ENCODE results near the gene TMEM186.
"Not testable (repeated sequence)": the region's sequence is repeated elsewhere in the genome, so short reads cannot be mapped to it uniquely, and the experiment has no call there.

Gene TMEM186

GRCh38 chr16:8798535-8799157, 1.2 kb upstream of the TMEM186 start:
- DNase-seq (no peak), ATAC-seq (no peak)
- no peaks in the 10 kb centered on the region for H3K9me3 Mint-ChIP-seq
- H3K4me3 Mint-ChIP-seq, result peak overlapping the region; percentile 94
- H3K27me3 Mint-ChIP-seq, result peaks cover 2% of the 10 kb centered on the region
- H3K36me3 Mint-ChIP-seq (ENCODE audit: low read depth), result peaks cover 44% of the 10 kb centered on the region
- peak overlapping the region; percentile 94 for H3K27ac Mint-ChIP-seq
- H3K4me1 Mint-ChIP-seq, result peaks cover 44% of the 10 kb centered on the region

- H3K4me1 Mint-ChIP-seq, result peaks cover 44% of the 10 kb centered on the region
- H3K9me3 Mint-ChIP-seq, result no peaks in the 10 kb centered on the region
Observed at GRCh38 chr16:8798174-8798527, 712 bp upstream of the TMEM186 start.

GRCh38 chr16:8796469-8797363, 723 bp downstream of the TMEM186 start:
- H3K36me3 Mint-ChIP-seq (ENCODE audit: low read depth), result peaks cover 28% of the 10 kb centered on the region
- DNase-seq, result no peak
- ATAC-seq, result no peak
- H3K4me1 Mint-ChIP-seq, result peaks cover 44% of the 10 kb centered on the region
- peak overlapping the region; percentile 94 for H3K4me3 Mint-ChIP-seq
- peak overlapping the region; percentile 94 for H3K27ac Mint-ChIP-seq
- no peaks in the 10 kb centered on the region for H3K9me3 Mint-ChIP-seq
- peaks cover 2% of the 10 kb centered on the region for H3K27me3 Mint-ChIP-seq

More at GRCh38 chr16:8798174-8798527, 712 bp upstream of the TMEM186 start:
- Mint-ChIP-seq H3K4me3 (peak overlapping the region; percentile 94), H3K36me3 (ENCODE audit: low read depth) (peaks cover 40% of the 10 kb centered on the region), H3K27ac (peak overlapping the region; percentile 94), H3K27me3 (peaks cover 2% of the 10 kb centered on the region)
- ATAC-seq (peak; percentile 42), DNase-seq (peak; percentile 27)

- no peak for ATAC-seq
Observed at GRCh38 chr16:8795818-8796217, 1.6 kb downstream of the TMEM186 start.

GRCh38 chr16:8795091-8795490, 2.3 kb downstream of the TMEM186 start:
- H3K4me1 Mint-ChIP-seq, result peaks cover 39% of the 10 kb centered on the region
- H3K9me3 Mint-ChIP-seq, result no peaks in the 10 kb centered on the region
- peaks cover 27% of the 10 kb centered on the region for H3K36me3 Mint-ChIP-seq (ENCODE audit: low read depth)
- DNase-seq (no peak), ATAC-seq (no peak)
- peak overlapping the region; percentile 47 for H3K27ac Mint-ChIP-seq
- no peak overlapping the region for H3K4me3 Mint-ChIP-seq
- peaks cover 2% of the 10 kb centered on the region for H3K27me3 Mint-ChIP-seq

More at GRCh38 chr16:8795818-8796217, 1.6 kb downstream of the TMEM186 start:
- no peaks in the 10 kb centered on the region for H3K9me3 Mint-ChIP-seq
- peaks cover 2% of the 10 kb centered on the region for H3K27me3 Mint-ChIP-seq
- no peak for DNase-seq
- peak overlapping the region; percentile 47 for H3K27ac Mint-ChIP-seq
- peaks cover 27% of the 10 kb centered on the region for H3K36me3 Mint-ChIP-seq (ENCODE audit: low read depth)
- H3K4me1 Mint-ChIP-seq, result peaks cover 42% of the 10 kb centered on the region
- peak overlapping the region; percentile 94 for H3K4me3 Mint-ChIP-seq

GRCh38 chr16:8788578-8789172, 8.8 kb downstream of the TMEM186 start:
- ATAC-seq, result no peak
- DNase-seq, result no peak
- H3K27ac Mint-ChIP-seq, result no peak overlapping the region
- H3K4me1 Mint-ChIP-seq, result no peaks in the 10 kb centered on the region
- no peaks in the 10 kb centered on the region for H3K9me3 Mint-ChIP-seq
- no peak overlapping the region for H3K4me3 Mint-ChIP-seq
- H3K36me3 Mint-ChIP-seq (ENCODE audit: low read depth), result no peaks in the 10 kb centered on the region
- H3K27me3 Mint-ChIP-seq, result no peaks in the 10 kb centered on the region

- not testable (repeated sequence) for ATAC-seq; H3K27me3 Mint-ChIP-seq; H3K36me3 Mint-ChIP-seq (ENCODE audit: low read depth); DNase-seq; H3K4me1 Mint-ChIP-seq; H3K9me3 Mint-ChIP-seq; H3K27ac Mint-ChIP-seq; H3K4me3 Mint-ChIP-seq
Observed at GRCh38 chr16:8786316-8786715, 11.1 kb downstream of the TMEM186 start.

GRCh38 chr16:8785408-8785807, 12.0 kb downstream of the TMEM186 start:
- no peak for DNase-seq
- ATAC-seq, result no peak
- Mint-ChIP-seq H3K36me3 (ENCODE audit: low read depth) (peaks cover 2% of the 10 kb centered on the region), H3K4me3 (no peak overlapping the region), H3K9me3 (no peaks in the 10 kb centered on the region), H3K4me1 (no peaks in the 10 kb centered on the region), H3K27ac (no peak overlapping the region), H3K27me3 (no peaks in the 10 kb centered on the region)

- H3K27me3 Mint-ChIP-seq, result no peaks in the 10 kb centered on the region
- DNase-seq (no peak), ATAC-seq (no peak)
- no peaks in the 10 kb centered on the region for H3K4me1 Mint-ChIP-seq
- H3K36me3 Mint-ChIP-seq (ENCODE audit: low read depth), result peaks cover 2% of the 10 kb centered on the region
- no peaks in the 10 kb centered on the region for H3K9me3 Mint-ChIP-seq
- H3K27ac Mint-ChIP-seq, result no peak overlapping the region
- H3K4me3 Mint-ChIP-seq, result no peak overlapping the region
Observed at GRCh38 chr16:8782673-8783072, 14.8 kb downstream of the TMEM186 start.

- Mint-ChIP-seq H3K36me3 (ENCODE audit: low read depth) (peaks cover 6% of the 10 kb centered on the region), H3K4me3 (no peak overlapping the region), H3K27ac (no peak overlapping the region), H3K9me3 (no peaks in the 10 kb centered on the region), H3K27me3 (no peaks in the 10 kb centered on the region), H3K4me1 (no peaks in the 10 kb centered on the region)
- DNase-seq, result no peak
- no peak for ATAC-seq
Observed at GRCh38 chr16:8781797-8782196, 15.6 kb downstream of the TMEM186 start.

- H3K4me1 Mint-ChIP-seq, result no peaks in the 10 kb centered on the region
- ATAC-seq (no peak), DNase-seq (no peak)
- H3K27ac Mint-ChIP-seq, result no peak overlapping the region
- H3K4me3 Mint-ChIP-seq, result no peak overlapping the region
- H3K9me3 Mint-ChIP-seq, result no peaks in the 10 kb centered on the region
- H3K36me3 Mint-ChIP-seq (ENCODE audit: low read depth), result peaks cover 19% of the 10 kb centered on the region
- no peaks in the 10 kb centered on the region for H3K27me3 Mint-ChIP-seq
Observed at GRCh38 chr16:8777217-8777616, 20.2 kb downstream of the TMEM186 start.

GRCh38 chr16:8776129-8776584, 21.3 kb downstream of the TMEM186 start:
- Mint-ChIP-seq H3K4me1 (no peaks in the 10 kb centered on the region), H3K36me3 (ENCODE audit: low read depth) (peaks cover 19% of the 10 kb centered on the region), H3K27me3 (no peaks in the 10 kb centered on the region), H3K27ac (no peak overlapping the region), H3K9me3 (no peaks in the 10 kb centered on the region), H3K4me3 (no peak overlapping the region)
- no peak for ATAC-seq
- no peak for DNase-seq

GRCh38 chr16:8775359-8775758, 22.1 kb downstream of the TMEM186 start:
- DNase-seq (no peak), ATAC-seq (no peak)
- H3K27ac Mint-ChIP-seq, result no peak overlapping the region
- no peaks in the 10 kb centered on the region for H3K4me1 Mint-ChIP-seq
- H3K36me3 Mint-ChIP-seq (ENCODE audit: low read depth), result peaks cover 19% of the 10 kb centered on the region
- no peaks in the 10 kb centered on the region for H3K9me3 Mint-ChIP-seq
- no peak overlapping the region for H3K4me3 Mint-ChIP-seq
- H3K27me3 Mint-ChIP-seq, result no peaks in the 10 kb centered on the region

GRCh38 chr16:8774208-8774607, 23.2 kb downstream of the TMEM186 start:
- Mint-ChIP-seq H3K36me3 (ENCODE audit: low read depth) (peaks cover 23% of the 10 kb centered on the region), H3K27ac (no peak overlapping the region), H3K4me1 (no peaks in the 10 kb centered on the region), H3K9me3 (no peaks in the 10 kb centered on the region), H3K4me3 (no peak overlapping the region), H3K27me3 (no peaks in the 10 kb centered on the region)
- no peak for DNase-seq
- no peak for ATAC-seq

GRCh38 chr16:8773537-8773936, 23.9 kb downstream of the TMEM186 start:
- H3K9me3 Mint-ChIP-seq, result no peaks in the 10 kb centered on the region
- ATAC-seq (no peak), DNase-seq (no peak)
- H3K4me3 Mint-ChIP-seq, result no peak overlapping the region
- no peaks in the 10 kb centered on the region for H3K4me1 Mint-ChIP-seq
- H3K36me3 Mint-ChIP-seq (ENCODE audit: low read depth), result peaks cover 24% of the 10 kb centered on the region
- H3K27ac Mint-ChIP-seq, result no peak overlapping the region
- H3K27me3 Mint-ChIP-seq, result no peaks in the 10 kb centered on the region

Measured in activated naive CD8-positive, alpha-beta T cell treated with anti-CD3 and anti-CD28 coated beads, Interleukin-2, amount 50 U/mL, for 24 hours (primary cell).